Gastroesophageal sphincter (tissue), 3 donors: ENCODE results near the gene PSAP.

ENCODE experiments used
- CTCF ChIP-seq, 4 experiments: fragments of 200-600 bp in 2 of 4; fragments of 450-650 bp in 2 of 4; sonication (generic) in 1 of 4; IDR thresholded peaks; one replicate each; pipeline ENCODE4 v1.5.1; 2017 to 2019; ENCODE audit warnings: antibody characterized with exemption in 4 of 4, mild to moderate bottlenecking in 2 of 4, moderate library complexity in 2 of 4
- POLR2A ChIP-seq, 2 donors: fragments of 450-650 bp; IDR thresholded peaks; one replicate each; pipeline ENCODE4 v1.6.1; 2017; ENCODE audit warnings: antibody characterized with exemption in 2 of 2, mild to moderate bottlenecking in 2 of 2, moderate library complexity in 1 of 2
- POLR2AphosphoS5 ChIP-seq: sonication (generic); formaldehyde crosslinking; IDR thresholded peaks from one replicate; pipeline ENCODE4 v1.6.1; 2017; ENCODE audit warnings: antibody characterized with exemption

GRCh38 chr10:71774916-71775702 lies 75.9 kb downstream of the PSAP start:
- TF ChIP-seq CTCF (IDR thresholded peaks at IDR 0.05): no peak
- no peak for TF ChIP-seq POLR2A (IDR thresholded peaks at IDR 0.05)
- no peak for TF ChIP-seq POLR2AphosphoS5
